Hepatocyte (in vitro differentiated cells): Measurements from ENCODE around the gene FECH. TPM values are rescaled to one million over a fixed set of nuclear protein-coding genes. Genes with fewer than 3 reads are reported as not detected.

Experiments used
- DNase-seq: peaks from one replicate; pipeline ENCODE4 v3.0.0-alpha.2; 2016; ENCODE audit warnings: low spot score
- H2AFZ ChIP-seq: fragments of 200-600 bp; sonication (generic); 2 replicates; pipeline ENCODE4 v1.6.0; 2016; ENCODE audit warnings: antibody characterized with exemption, mild to moderate bottlenecking
- H3K27ac ChIP-seq: fragments of 200-600 bp; sonication (generic); 2 replicates; pipeline ENCODE4 v1.5.1; 2016; ENCODE audit warnings: mild to moderate bottlenecking
- H3K27me3 ChIP-seq: fragments of 200-600 bp; sonication (generic); 2 replicates; pipeline ENCODE4 v1.6.1; 2016
- H3K36me3 ChIP-seq: fragments of 200-600 bp; sonication (generic); replicated peaks from 2 replicates; pipeline ENCODE4 v1.5.1; 2016; ENCODE audit warnings: low read depth; ENCODE audit not compliant: insufficient read depth
- H3K4me1 ChIP-seq: fragments of 200-600 bp; sonication (generic); 2 replicates; pipeline ENCODE4 v1.5.1; 2016; ENCODE audit warnings: mild to moderate bottlenecking, moderate library complexity; ENCODE audit not compliant: insufficient read depth
- H3K4me2 ChIP-seq: fragments of 200-600 bp; sonication (generic); 2 replicates; pipeline ENCODE4 v1.6.0; 2016
- H3K4me3 ChIP-seq: fragments of 200-600 bp; sonication (generic); 2 replicates; pipeline ENCODE4 v1.5.1; 2016; ENCODE audit warnings: mild to moderate bottlenecking
- H3K79me2 ChIP-seq: fragments of 200-600 bp; sonication (generic); 2 replicates; pipeline ENCODE4 v1.6.0; 2017; ENCODE audit warnings: mild to moderate bottlenecking
- H3K9me2 ChIP-seq: fragments of 200-600 bp; sonication (generic); replicated peaks from 2 replicates; pipeline ENCODE4 v1.6.0; 2017; ENCODE audit warnings: mild to moderate bottlenecking; ENCODE audit not compliant: insufficient read depth
- H3K9me3 ChIP-seq: fragments of 200-600 bp; sonication (generic); 2 replicates; pipeline ENCODE4 v1.5.1; 2016; ENCODE audit warnings: low read depth, mild to moderate bottlenecking
- H4K20me1 ChIP-seq: fragments of 200-600 bp; sonication (generic); 2 replicates; pipeline ENCODE4 v1.6.0; 2016; ENCODE audit warnings: mild to moderate bottlenecking; ENCODE audit not compliant: insufficient read depth, poor library complexity, severe bottlenecking
- EZH2 ChIP-seq: fragments of 200-600 bp; sonication (generic); IDR thresholded peaks from 2 replicates; pipeline ENCODE4 v1.6.1; 2016; ENCODE audit warnings: antibody characterized with exemption, mild to moderate bottlenecking, borderline replicate concordance
- EZH2phosphoT487 ChIP-seq: fragments of 200-600 bp; sonication (generic); IDR thresholded peaks from one replicate; pipeline ENCODE4 v1.6.1; 2018; ENCODE audit warnings: antibody characterized with exemption, mild to moderate bottlenecking, low read depth, moderate library complexity; ENCODE audit not compliant: unreplicated experiment, severe bottlenecking
- WGBS: methylation state at CpG from one replicate; pipeline ENCODE4 v1.1.6; 2016; ENCODE audit warnings: low lambda C conversion rate; ENCODE audit errors: missing lambda C conversion rate; 5-methylcytosine and 5-hydroxymethylcytosine counted together
- polyA plus RNA-seq: library from polyadenylated mRNA; unstranded; fragments of >200 nt; fragmentation: Nextera tagmentation; extraction: Ambion mirVana; gene quantifications from 2 replicates; pipeline ENCODE4 v1.2.1, GENCODE V29; 2016
- total RNA-seq: library from RNA; depleted of rRNA; stranded (reverse); fragments of >200 nt; gene quantifications from 2 replicates; pipeline ENCODE4 v1.2.3, GENCODE V29; 2014
- TF ChIP-seq, protein P1 (sequence below): fragments of 200-600 bp; sonication (generic); IDR thresholded peaks from 2 replicates; pipeline ENCODE4 v1.5.1; 2016; ENCODE audit warnings: antibody characterized with exemption, mild to moderate bottlenecking; ENCODE audit not compliant: poor library complexity

Gene FECH
- total and polyA plus RNA-seq, 2 experiments from 2014 or later = 14.5 to 19.3 TPM

DNA sequence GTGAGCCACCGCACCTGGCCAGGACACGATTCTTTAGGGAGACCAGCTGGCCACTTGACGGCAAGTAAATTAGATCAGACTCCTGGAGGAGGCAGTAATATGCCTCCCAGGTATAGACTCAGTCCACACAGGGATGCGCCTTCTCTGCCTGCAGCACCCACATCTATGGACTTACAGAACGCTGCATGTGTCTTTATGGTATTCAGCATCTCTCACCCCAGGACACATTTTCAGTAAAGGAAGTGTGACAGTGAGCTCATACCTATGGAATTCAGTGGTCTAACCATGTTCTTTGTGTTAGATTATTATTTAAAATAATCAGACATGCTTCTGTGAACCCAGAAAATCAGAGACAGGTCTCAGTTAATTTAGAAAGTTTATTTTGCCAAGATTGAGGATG is 41.0 kb upstream of the FECH start:
- H3K9me3 ChIP-seq = no peaks in the 10 kb centered on the region
- no peaks in the 10 kb centered on the region for H3K27me3 ChIP-seq
- no peak overlapping the region for H2AFZ ChIP-seq
- TF ChIP-seq EZH2phosphoT487 (no peak), EZH2 (no peak)
- TF ChIP-seq, protein P1, sequence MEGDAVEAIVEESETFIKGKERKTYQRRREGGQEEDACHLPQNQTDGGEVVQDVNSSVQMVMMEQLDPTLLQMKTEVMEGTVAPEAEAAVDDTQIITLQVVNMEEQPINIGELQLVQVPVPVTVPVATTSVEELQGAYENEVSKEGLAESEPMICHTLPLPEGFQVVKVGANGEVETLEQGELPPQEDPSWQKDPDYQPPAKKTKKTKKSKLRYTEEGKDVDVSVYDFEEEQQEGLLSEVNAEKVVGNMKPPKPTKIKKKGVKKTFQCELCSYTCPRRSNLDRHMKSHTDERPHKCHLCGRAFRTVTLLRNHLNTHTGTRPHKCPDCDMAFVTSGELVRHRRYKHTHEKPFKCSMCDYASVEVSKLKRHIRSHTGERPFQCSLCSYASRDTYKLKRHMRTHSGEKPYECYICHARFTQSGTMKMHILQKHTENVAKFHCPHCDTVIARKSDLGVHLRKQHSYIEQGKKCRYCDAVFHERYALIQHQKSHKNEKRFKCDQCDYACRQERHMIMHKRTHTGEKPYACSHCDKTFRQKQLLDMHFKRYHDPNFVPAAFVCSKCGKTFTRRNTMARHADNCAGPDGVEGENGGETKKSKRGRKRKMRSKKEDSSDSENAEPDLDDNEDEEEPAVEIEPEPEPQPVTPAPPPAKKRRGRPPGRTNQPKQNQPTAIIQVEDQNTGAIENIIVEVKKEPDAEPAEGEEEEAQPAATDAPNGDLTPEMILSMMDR = no peak
- H3K4me3 ChIP-seq = no peak overlapping the region
- no peak for DNase-seq
- H3K79me2 ChIP-seq = no peaks in the 10 kb centered on the region
- 87% methylated on average over 5 of the region's 5 CpGs for WGBS
- H3K4me1 ChIP-seq = peaks cover 3% of the 10 kb centered on the region
- no peak overlapping the region for H3K4me2 ChIP-seq
- H3K27ac ChIP-seq = no peak overlapping the region
- H3K36me3 ChIP-seq = no peaks in the 10 kb centered on the region
- no peaks in the 10 kb centered on the region for H3K9me2 ChIP-seq
- no peaks in the 10 kb centered on the region for H4K20me1 ChIP-seq

DNA sequence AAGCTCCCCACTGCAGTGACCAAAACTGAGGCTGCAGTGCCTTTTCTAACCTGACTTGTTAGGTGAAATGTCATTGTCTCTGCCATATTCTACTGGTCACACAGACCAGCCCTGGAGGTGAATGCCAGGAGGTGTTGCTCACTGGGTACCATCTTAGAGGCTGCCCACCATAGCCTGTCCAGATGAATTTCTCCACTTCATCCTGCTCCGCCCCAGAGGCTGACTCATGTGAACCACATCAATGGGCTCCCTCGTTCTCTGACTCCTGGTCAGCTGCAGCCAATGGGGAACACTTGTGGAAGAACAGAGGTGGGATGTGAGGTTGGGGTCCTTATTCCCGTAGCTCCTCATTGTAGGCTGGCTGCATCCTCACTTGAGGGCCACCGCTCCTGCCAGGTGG is 38.5 kb upstream of the FECH start:
- DNase-seq = no peak

DNA sequence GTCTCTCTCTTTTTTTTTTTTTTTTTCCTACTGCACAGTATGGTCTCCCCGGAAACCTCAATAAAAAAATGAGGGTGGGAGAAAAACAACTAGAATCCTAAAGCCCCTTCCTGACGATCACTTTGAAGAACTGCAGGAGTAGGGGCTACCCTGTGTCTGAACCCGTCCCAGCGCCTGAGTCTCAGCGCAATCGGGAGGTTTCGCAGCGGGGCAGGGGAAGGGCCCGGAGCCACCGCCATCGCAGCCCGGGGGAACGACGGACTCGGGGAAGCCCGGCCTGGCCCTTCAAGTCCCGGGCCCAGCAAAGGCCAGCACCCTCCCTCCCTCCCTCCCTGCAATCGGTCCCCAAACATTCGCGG is 34.7 kb upstream of the FECH start:
- H3K4me2 ChIP-seq = peak overlapping the region; percentile 77
- H3K4me3 ChIP-seq = peak overlapping the region; percentile 19
- peak overlapping the region; percentile 87 for H3K27ac ChIP-seq
- TF ChIP-seq EZH2 = no peak
- peak overlapping the region; percentile 37 for H2AFZ ChIP-seq
- no peaks in the 10 kb centered on the region for H3K27me3 ChIP-seq
- H3K9me3 ChIP-seq = no peaks in the 10 kb centered on the region
- H3K36me3 ChIP-seq = no peaks in the 10 kb centered on the region
- under 1% methylated on average over 19 of the region's 20 CpGs for WGBS
- no peak for DNase-seq
- no peaks in the 10 kb centered on the region for H4K20me1 ChIP-seq
- peaks cover 15% of the 10 kb centered on the region for H3K4me1 ChIP-seq
- H3K79me2 ChIP-seq = peaks cover 34% of the 10 kb centered on the region
- no peaks in the 10 kb centered on the region for H3K9me2 ChIP-seq

More for the DNA sequence above, 38.5 kb upstream of the FECH start:
- H3K36me3 ChIP-seq = no peaks in the 10 kb centered on the region
- H4K20me1 ChIP-seq = no peaks in the 10 kb centered on the region
- peaks cover 11% of the 10 kb centered on the region for H3K4me1 ChIP-seq
- peaks cover 12% of the 10 kb centered on the region for H3K79me2 ChIP-seq
- WGBS = 80% methylated on average over 4 of the region's 4 CpGs
- H3K9me2 ChIP-seq = no peaks in the 10 kb centered on the region
- H3K27ac ChIP-seq = no peak overlapping the region
- no peak overlapping the region for H3K4me3 ChIP-seq
- H3K27me3 ChIP-seq = no peaks in the 10 kb centered on the region
- TF ChIP-seq EZH2 = no peak
- no peak overlapping the region for H3K4me2 ChIP-seq
- no peak overlapping the region for H2AFZ ChIP-seq
- H3K9me3 ChIP-seq = no peaks in the 10 kb centered on the region

DNA sequence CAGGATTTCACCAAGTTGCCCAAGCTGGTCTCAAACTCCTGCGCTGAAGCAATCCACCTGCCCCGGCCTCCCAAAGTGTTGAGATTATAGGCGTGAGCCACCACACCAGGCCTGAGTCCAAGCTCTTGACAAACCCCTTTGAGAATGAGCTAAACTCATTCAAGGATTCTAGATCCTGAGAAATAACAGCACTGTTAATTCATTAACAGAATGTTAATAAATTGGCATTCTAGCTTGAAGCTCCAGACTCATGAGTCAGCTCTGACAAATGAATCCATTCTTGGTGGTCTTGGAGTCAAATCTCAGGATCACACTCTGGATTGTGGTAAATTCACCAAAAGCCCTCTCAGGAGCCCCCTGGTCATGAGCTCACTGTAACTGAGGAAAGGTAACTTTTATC is 33.4 kb upstream of the FECH start:
- no peak for DNase-seq
- Histone ChIP-seq H3K27me3 (no peaks in the 10 kb centered on the region), H4K20me1 (no peaks in the 10 kb centered on the region), H3K36me3 (no peaks in the 10 kb centered on the region), H3K9me3 (no peaks in the 10 kb centered on the region), H3K79me2 (peaks cover 38% of the 10 kb centered on the region), H2AFZ (no peak overlapping the region), H3K4me1 (peaks cover 15% of the 10 kb centered on the region), H3K4me2 (peak overlapping the region; percentile 77), H3K27ac (no peak overlapping the region), H3K4me3 (no peak overlapping the region), H3K9me2 (no peaks in the 10 kb centered on the region)
- TF ChIP-seq, protein P1 = no peak
- TF ChIP-seq EZH2phosphoT487 = no peak
- TF ChIP-seq EZH2 = no peak
- WGBS = 83% methylated on average over 3 of the region's 3 CpGs
